Spleen (tissue), 11 donors: Measurements from ENCODE around the gene ABCA9. TPM values are rescaled to one million over a fixed set of nuclear protein-coding genes. Genes with fewer than 3 reads are reported as not detected.

Experiments used
- DNase-seq: peaks from one replicate; pipeline ENCODE4 v3.0.0-alpha.2; 2020
- H3K27ac ChIP-seq, 8 donors: fragments of 200-600 bp; sonication (generic) in 7 of 8; 1 replicate in 4 of 8; 2 replicates in 4 of 8; pipeline versions ENCODE4 v1.5.0 to v1.8.0; 2016 to 2021; ENCODE audit warnings: inconsistent platforms in 4 of 8, mild to moderate bottlenecking in 4 of 8, moderate library complexity in 1 of 8
- H3K27me3 ChIP-seq, 7 donors: fragments of 200-600 bp; sonication (generic) in 6 of 7; replicated peaks in 1 of 7; 1 replicate in 4 of 7; 2 replicates in 3 of 7; pipeline versions ENCODE4 v1.5.0 to v1.8.0; 2016 to 2021; ENCODE audit warnings: inconsistent platforms in 3 of 7, mild to moderate bottlenecking in 1 of 7
- H3K36me3 ChIP-seq, 6 donors: fragments of 200-600 bp; sonication (generic) in 5 of 6; 1 replicate in 4 of 6; 2 replicates in 2 of 6; pipeline versions ENCODE4 v1.5.0 to v1.8.0; 2016 to 2021; ENCODE audit warnings: inconsistent platforms in 2 of 6
- H3K4me1 ChIP-seq, 6 donors: fragments of 200-600 bp; sonication (generic) in 5 of 6; 1 replicate in 3 of 6; 2 replicates in 3 of 6; pipeline versions ENCODE4 v1.5.0 to v1.8.0; 2016 to 2021; ENCODE audit warnings: inconsistent platforms in 3 of 6
- H3K4me3 ChIP-seq, 8 donors: fragments of 200-600 bp; sonication (generic) in 7 of 8; 1 replicate in 4 of 8; 2 replicates in 4 of 8; pipeline versions ENCODE4 v1.5.0 to v1.8.0; 2016 to 2021; ENCODE audit warnings: inconsistent platforms in 4 of 8, mild to moderate bottlenecking in 4 of 8, moderate library complexity in 2 of 8
- H3K9me3 ChIP-seq, 8 donors: fragments of 200-600 bp; sonication (generic) in 7 of 8; 1 replicate in 4 of 8; 2 replicates in 4 of 8; pipeline versions ENCODE4 v1.5.0 to v1.8.0; 2016 to 2021; ENCODE audit warnings: inconsistent platforms in 4 of 8
- POLR2A ChIP-seq, 3 donors: fragments of 450-650 bp; IDR thresholded peaks; one replicate each; pipeline ENCODE4 v1.5.1; 2017; ENCODE audit warnings: antibody characterized with exemption in 3 of 3, mild to moderate bottlenecking in 1 of 3
- POLR2AphosphoS5 ChIP-seq, 3 donors: sonication (generic); formaldehyde crosslinking; IDR thresholded peaks; one replicate each; pipeline ENCODE4 v1.5.1; 2017; ENCODE audit warnings: antibody characterized with exemption in 3 of 3
- WGBS, 5 donors: extraction: QIAGEN DNeasy Blood & Tissue Kit in 3 of 5; methylation state at CpG; one replicate each; pipeline versions ENCODE4 v1.1.5 to v1.1.7; 2013 to 2018; 5-methylcytosine and 5-hydroxymethylcytosine counted together
- intact Hi-C: fragments of 100-400 bp; cut with DNase I; formaldehyde crosslinking; loops from one replicate; pipeline ENCODE4 v1.15.0; 2023; ENCODE audit warnings: low total_unique reads
- polyA plus RNA-seq, 3 donors: library from polyadenylated mRNA; stranded (reverse); fragments of 200-250 nt; gene quantifications; one replicate each; pipeline ENCODE4 v1.2.1, GENCODE V29; 2013
- total RNA-seq, 7 donors: library from RNA; depleted of rRNA in 3 of 7; stranded (reverse); fragments of >200 nt in 3 of 7; fragmentation: NEBNext Ultra II Directional in 4 of 7; extraction: Animal tissue kit (Norgen Biotek cat#: 25700) in 4 of 7; gene quantifications; one replicate each; pipeline versions ENCODE4 v1.1.0 to v1.2.1, GENCODE V29; 2016 to 2021
- TF ChIP-seq, protein P1 (sequence below), 11 experiments: fragments of 200-600 bp in 7 of 11; fragments of 450-650 bp in 4 of 11; sonication (generic) in 4 of 11; IDR thresholded peaks in 8 of 11; conservative IDR thresholded peaks in 3 of 11; 1 replicate in 7 of 11; 2 replicates in 4 of 11; pipeline versions ENCODE4 v1.4.0 to v1.8.0; 2016 to 2021; ENCODE audit warnings: antibody characterized with exemption in 11 of 11, inconsistent platforms in 4 of 11, mild to moderate bottlenecking in 1 of 11
- donor health status: healthy with polysubstance abuse.
- donor health status: DM: no; HTN: no; CAD: no; lungs with moderate emphysema.
- donor health status: DM: no; HTN: no; CAD: no.
- donor health status: Bipolar disorder and iron deficiency.
- donor health status: healthy.
- donor health status: DM: no; HTN: no; CAD: no.
- donor health status: DM: yes; HTN: yes; CAD: no.

The ABCA9 gene
- total and polyA plus RNA-seq, 10 donors, result 0.30 to 5.7 (median 1.1) TPM

DNA sequence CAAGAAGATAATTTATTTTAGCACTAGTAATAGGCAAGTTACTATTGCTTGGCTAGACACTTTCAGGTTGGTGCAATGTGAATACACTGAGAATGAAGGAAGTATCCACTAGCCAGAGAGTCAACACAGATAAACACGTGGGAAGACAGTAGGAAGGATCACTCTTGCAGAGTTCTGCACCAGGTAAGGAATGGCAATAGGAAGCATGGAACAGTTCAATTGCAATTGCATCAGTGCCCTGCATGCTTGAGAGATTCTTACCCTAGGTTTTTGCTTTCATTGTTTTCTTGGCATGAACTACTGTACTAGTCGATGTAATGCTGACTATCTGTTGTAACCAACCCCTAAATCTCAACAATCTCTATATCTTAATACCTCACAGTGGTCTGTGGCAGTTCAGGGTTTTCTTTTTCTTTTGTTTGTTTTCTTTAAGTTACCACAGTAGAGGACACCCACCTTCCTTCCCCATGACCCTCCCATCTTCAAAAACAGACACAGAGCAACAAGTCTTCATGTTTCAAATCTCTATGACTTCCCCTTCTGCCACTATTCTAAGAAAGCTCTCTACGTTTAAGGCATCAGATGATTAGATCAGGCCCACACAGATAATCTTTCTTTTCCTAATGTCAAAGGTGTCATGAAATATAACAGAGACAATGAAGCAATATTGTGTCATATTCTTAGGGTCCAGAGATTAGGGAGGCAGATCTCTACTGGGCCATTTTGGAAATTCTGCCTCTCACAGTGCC lies 87.5 kb downstream of the ABCA9 start:
- Histone ChIP-seq H3K36me3 (no peaks in the 10 kb centered on the region), H3K27me3 (no peaks in the 10 kb centered on the region), H3K4me3 (no peak overlapping the region), H3K9me3 (no peaks in the 10 kb centered on the region), H3K27ac (no peak overlapping the region), H3K4me1 (peaks cover 0 to 12% (median 3%) of the 10 kb centered on the region in 6 donors)
- TF ChIP-seq POLR2A (IDR thresholded peaks at IDR 0.05) (no peak), POLR2AphosphoS5 (IDR thresholded peaks at IDR 0.05) (no peak)
- TF ChIP-seq, protein P1, sequence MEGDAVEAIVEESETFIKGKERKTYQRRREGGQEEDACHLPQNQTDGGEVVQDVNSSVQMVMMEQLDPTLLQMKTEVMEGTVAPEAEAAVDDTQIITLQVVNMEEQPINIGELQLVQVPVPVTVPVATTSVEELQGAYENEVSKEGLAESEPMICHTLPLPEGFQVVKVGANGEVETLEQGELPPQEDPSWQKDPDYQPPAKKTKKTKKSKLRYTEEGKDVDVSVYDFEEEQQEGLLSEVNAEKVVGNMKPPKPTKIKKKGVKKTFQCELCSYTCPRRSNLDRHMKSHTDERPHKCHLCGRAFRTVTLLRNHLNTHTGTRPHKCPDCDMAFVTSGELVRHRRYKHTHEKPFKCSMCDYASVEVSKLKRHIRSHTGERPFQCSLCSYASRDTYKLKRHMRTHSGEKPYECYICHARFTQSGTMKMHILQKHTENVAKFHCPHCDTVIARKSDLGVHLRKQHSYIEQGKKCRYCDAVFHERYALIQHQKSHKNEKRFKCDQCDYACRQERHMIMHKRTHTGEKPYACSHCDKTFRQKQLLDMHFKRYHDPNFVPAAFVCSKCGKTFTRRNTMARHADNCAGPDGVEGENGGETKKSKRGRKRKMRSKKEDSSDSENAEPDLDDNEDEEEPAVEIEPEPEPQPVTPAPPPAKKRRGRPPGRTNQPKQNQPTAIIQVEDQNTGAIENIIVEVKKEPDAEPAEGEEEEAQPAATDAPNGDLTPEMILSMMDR (IDR thresholded peaks at IDR 0.05 in 8 of 11, conservative IDR thresholded peaks at IDR 0.05 in 3 of 11), result no peak
- WGBS, 5 donors, result 47 to 62% (median 53%) methylated on average over 3 of the region's 3 CpGs
- intact Hi-C loops, result loop anchor here (10.0 kb wide), 1 partner anchor 198 kb away; no protein-coding TSS in a partner anchor
- no peak for DNase-seq

DNA sequence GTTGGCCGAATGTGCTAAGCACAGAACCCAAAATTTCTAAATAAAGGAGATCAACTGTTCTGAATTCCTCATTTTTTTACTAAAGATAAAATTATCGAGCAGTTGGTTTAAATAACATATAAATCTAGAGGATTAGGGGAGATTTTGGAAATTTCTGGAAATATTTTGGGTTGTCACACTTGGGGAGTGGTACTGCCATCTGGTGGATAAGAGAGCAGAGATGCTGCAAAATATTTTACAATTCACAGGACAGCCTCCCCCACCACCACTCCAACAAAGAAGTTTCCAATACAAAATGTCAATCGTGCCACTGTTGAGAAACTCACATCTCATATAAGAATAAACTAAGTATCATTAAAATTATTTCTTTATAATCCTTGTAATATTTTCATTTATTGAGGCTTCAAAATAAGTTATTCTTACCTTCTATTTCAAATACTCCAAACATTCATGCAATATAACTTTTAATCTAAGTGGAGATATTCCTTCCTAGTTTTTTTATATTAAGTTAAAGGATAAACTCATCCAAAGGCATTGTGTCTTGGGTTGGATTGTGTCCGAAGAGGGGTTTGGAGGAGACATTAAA lies 88.5 kb downstream of the ABCA9 start:
- TF ChIP-seq POLR2A (IDR thresholded peaks at IDR 0.05) (no peak), POLR2AphosphoS5 (IDR thresholded peaks at IDR 0.05) (no peak)
- TF ChIP-seq, protein P1 (IDR thresholded peaks at IDR 0.05 in 8 of 11, conservative IDR thresholded peaks at IDR 0.05 in 3 of 11), result peak in 8 of 11 experiments; percentile 33 to 63 (median 48)
- no peak overlapping the region for H3K27ac ChIP-seq
- no peaks in the 10 kb centered on the region for H3K36me3 ChIP-seq
- H3K4me1 ChIP-seq, result peaks cover 0 to 12% (median 3%) of the 10 kb centered on the region in 6 donors
- H3K9me3 ChIP-seq, result no peaks in the 10 kb centered on the region
- 49 to 57% (median 56%) methylated on average over 4 of the region's 4 CpGs for WGBS, 5 donors
- intact Hi-C loops, result loop anchor here (10.0 kb wide), 1 partner anchor 197 kb away; no protein-coding TSS in a partner anchor
- DNase-seq, result no peak
- no peak overlapping the region for H3K4me3 ChIP-seq
- H3K27me3 ChIP-seq, result no peaks in the 10 kb centered on the region

DNA sequence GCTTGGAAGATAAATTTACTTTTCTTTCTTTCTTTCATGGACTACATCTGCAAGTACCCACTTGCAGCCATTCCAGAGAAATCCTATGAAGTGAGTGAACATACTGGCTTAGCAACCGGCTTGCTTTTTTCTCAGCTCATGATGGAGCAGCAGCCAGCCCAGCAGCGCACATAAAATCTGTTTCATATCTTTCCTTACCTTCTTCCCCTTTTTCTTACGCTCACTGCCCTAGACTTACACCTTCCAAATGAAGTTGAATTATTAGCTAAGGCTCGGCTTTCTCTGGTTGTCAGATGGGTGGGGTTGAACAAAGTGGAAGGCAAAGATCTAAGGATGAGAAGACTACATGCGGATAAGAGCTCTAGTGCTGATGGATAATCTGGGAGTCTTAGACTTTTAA lies 91.6 kb downstream of the ABCA9 start:
- 47 to 66% (median 59%) methylated on average over 5 of the region's 5 CpGs for WGBS, 5 donors
- Histone ChIP-seq H3K36me3 (no peaks in the 10 kb centered on the region), H3K4me1 (peaks cover 0 to 12% (median 3%) of the 10 kb centered on the region in 6 donors), H3K27me3 (no peaks in the 10 kb centered on the region), H3K4me3 (no peak overlapping the region), H3K9me3 (no peaks in the 10 kb centered on the region), H3K27ac (no peak overlapping the region)
- TF ChIP-seq POLR2A (IDR thresholded peaks at IDR 0.05) (no peak), POLR2AphosphoS5 (IDR thresholded peaks at IDR 0.05) (no peak)
- TF ChIP-seq, protein P1 (IDR thresholded peaks at IDR 0.05 in 8 of 11, conservative IDR thresholded peaks at IDR 0.05 in 3 of 11), result no peak
- no peak for DNase-seq
- intact Hi-C loops, result no loop called here

DNA sequence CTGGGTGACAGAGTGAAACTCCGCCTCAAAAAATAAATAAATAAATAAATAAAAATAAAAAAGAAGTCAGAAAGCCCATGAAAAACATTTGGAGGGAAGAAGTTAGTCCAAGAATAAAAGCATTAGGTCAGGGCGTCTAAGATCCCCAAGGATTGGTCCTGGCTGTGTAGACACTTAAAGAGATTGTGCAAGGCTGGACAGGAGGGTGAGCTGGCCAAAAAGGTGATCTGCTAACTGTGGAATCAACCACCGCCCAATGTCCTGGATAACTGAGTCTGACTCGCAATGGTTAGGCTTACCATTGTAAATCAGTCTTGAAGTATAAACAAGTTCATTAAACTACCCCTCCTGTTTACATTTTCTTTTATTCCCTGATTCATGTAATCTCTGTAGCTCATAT lies 96.8 kb downstream of the ABCA9 start:
- TF ChIP-seq POLR2A (IDR thresholded peaks at IDR 0.05) (no peak), POLR2AphosphoS5 (IDR thresholded peaks at IDR 0.05) (no peak)
- TF ChIP-seq, protein P1 (IDR thresholded peaks at IDR 0.05 in 8 of 11, conservative IDR thresholded peaks at IDR 0.05 in 3 of 11), result no peak
- intact Hi-C loops, result no loop called here

More for the DNA sequence above, 96.8 kb downstream of the ABCA9 start:
- H3K4me3 ChIP-seq, result no peak overlapping the region
- peaks cover 0 to 12% (median 3%) of the 10 kb centered on the region in 8 donors for H3K9me3 ChIP-seq
- H3K36me3 ChIP-seq, result no peaks in the 10 kb centered on the region
- H3K27ac ChIP-seq, result no peak overlapping the region
- WGBS, 5 donors, result 88 to 96% (median 95%) methylated on average over 4 of the region's 4 CpGs
- no peak for DNase-seq
- no peaks in the 10 kb centered on the region for H3K27me3 ChIP-seq
- no peaks in the 10 kb centered on the region for H3K4me1 ChIP-seq
